ENCODE measurements around the gene FOXO3. TPM values are rescaled to one million over a fixed set of nuclear protein-coding genes. Genes with fewer than 3 reads are reported as not detected.
A peak's percentile ranks its signal among the peaks of the same experiment; 100 is the strongest.

FOXO3 gene
- total and polyA plus RNA-seq, 8 donors: 50.0 to 71.1 (median 63.1) TPM

DNA sequence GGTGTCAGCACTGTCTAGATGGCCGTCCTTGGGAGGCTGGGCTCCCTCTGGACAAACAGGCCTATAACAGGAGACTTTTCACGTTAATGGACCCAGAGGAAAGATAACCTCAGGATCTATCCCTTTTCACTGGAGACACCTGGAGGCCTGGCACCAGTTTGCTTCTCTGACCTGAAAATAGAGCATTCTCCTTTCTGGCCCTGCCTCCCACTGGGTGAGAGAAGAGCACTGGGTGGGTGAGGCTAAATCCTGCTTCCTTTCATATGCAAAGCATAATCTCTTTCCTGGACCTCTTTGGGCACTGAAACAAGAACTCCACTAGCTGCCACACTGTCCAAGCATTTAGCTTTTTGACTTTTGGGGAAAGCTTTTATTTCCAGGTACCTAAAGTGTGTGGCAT is 78.3 kb downstream of the FOXO3 start:
- ATAC-seq (no peak), DNase-seq (no peak)
- Histone ChIP-seq H3K4me3 (no peak overlapping the region), H3K9me3 (no peaks in the 10 kb centered on the region), H3K36me3 (no peaks in the 10 kb centered on the region), H3K27ac (no peak overlapping the region), H3K4me1 (peaks cover 6 to 59% of the 10 kb centered on the region in 2 donors), H3K27me3 (no peaks in the 10 kb centered on the region)
- TF ChIP-seq, protein P1, sequence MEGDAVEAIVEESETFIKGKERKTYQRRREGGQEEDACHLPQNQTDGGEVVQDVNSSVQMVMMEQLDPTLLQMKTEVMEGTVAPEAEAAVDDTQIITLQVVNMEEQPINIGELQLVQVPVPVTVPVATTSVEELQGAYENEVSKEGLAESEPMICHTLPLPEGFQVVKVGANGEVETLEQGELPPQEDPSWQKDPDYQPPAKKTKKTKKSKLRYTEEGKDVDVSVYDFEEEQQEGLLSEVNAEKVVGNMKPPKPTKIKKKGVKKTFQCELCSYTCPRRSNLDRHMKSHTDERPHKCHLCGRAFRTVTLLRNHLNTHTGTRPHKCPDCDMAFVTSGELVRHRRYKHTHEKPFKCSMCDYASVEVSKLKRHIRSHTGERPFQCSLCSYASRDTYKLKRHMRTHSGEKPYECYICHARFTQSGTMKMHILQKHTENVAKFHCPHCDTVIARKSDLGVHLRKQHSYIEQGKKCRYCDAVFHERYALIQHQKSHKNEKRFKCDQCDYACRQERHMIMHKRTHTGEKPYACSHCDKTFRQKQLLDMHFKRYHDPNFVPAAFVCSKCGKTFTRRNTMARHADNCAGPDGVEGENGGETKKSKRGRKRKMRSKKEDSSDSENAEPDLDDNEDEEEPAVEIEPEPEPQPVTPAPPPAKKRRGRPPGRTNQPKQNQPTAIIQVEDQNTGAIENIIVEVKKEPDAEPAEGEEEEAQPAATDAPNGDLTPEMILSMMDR (IDR thresholded peaks at IDR 0.05): no peak
- intact Hi-C loops (cut with DNase I): no loop called here

DNA sequence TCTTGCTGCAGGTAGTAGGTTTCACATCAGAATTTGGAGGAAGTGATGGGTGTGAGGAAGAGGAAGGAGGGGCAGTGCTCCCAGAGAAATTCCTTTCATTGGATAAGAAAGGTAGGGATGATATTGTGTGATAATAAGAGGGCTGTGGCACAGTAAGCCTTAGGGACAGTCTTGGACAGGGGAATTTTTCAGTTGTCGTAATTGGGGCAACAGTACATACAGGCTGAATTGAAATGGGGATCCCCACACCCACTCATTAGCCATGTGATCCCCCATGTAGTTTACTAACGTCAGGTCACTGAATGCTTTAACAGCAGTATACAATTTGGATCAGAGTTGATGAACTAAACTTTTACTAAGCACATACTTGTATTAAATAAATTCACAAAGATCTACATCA is 79.4 kb downstream of the FOXO3 start:
- Histone ChIP-seq H3K27me3 (no peaks in the 10 kb centered on the region), H3K4me3 (no peak overlapping the region), H3K36me3 (no peaks in the 10 kb centered on the region), H3K9me3 (no peaks in the 10 kb centered on the region), H3K4me1 (peaks cover 9 to 53% of the 10 kb centered on the region in 2 donors), H3K27ac (no peak overlapping the region)
- TF ChIP-seq, protein P1 (IDR thresholded peaks at IDR 0.05): no peak
- DNase-seq (no peak), ATAC-seq (no peak)
- intact Hi-C loops (cut with DNase I): no loop called here

DNA sequence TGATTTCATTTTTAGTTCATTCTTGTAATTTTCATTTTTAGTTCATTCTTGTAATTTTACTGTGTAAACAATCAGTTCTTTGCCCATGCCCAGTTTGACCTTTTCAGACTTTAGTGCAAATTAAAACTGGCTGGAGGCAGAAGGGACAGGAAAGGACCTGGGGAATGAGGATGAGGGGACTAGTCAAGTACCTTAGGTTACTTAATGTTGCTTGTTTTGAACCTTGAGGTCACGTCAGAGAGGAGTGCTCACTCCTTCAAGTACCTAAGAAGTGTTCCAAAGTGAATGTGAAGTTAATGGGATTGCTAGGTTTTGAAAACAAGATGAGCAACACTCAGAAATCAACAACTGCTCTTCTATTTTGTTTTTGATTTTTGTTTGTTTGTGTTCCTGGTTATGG is 82.5 kb downstream of the FOXO3 start:
- Histone ChIP-seq H3K4me3 (no peak overlapping the region), H3K27ac (no peak overlapping the region), H3K9me3 (no peaks in the 10 kb centered on the region), H3K27me3 (no peaks in the 10 kb centered on the region), H3K4me1 (peaks cover 9 to 43% of the 10 kb centered on the region in 2 donors), H3K36me3 (no peaks in the 10 kb centered on the region)
- intact Hi-C loops (cut with DNase I): no loop called here
- TF ChIP-seq, protein P1 (IDR thresholded peaks at IDR 0.05): no peak
- ATAC-seq (peak; percentile 86), DNase-seq (no peak)

DNA sequence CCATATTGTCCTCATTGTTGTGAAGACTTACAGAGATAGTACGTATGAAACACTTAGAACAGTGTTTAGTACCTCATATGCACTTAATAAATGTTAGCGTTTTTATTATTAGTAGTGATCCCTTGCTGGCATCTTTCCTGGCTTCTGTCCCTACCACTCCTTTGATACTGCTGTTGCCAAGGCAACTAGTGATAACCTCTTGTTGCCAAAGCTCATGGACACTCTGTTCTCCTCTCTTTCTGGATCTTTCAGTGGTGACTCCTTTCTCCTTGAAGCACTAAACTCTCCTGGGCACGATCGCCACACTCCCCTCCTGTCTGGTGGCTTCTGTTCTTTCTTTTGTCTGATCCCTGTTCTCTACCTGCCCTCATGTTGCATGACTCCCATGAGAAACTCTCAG is 83.5 kb downstream of the FOXO3 start:
- TF ChIP-seq, protein P1 (IDR thresholded peaks at IDR 0.05): no peak
- Histone ChIP-seq H3K9me3 (no peaks in the 10 kb centered on the region), H3K36me3 (no peaks in the 10 kb centered on the region), H3K4me3 (no peak overlapping the region), H3K27me3 (no peaks in the 10 kb centered on the region), H3K4me1 (peaks cover 9 to 53% of the 10 kb centered on the region in 2 donors), H3K27ac (no peak overlapping the region)
- no peak for ATAC-seq
- DNase-seq: no peak
- intact Hi-C loops (cut with DNase I): no loop called here

DNA sequence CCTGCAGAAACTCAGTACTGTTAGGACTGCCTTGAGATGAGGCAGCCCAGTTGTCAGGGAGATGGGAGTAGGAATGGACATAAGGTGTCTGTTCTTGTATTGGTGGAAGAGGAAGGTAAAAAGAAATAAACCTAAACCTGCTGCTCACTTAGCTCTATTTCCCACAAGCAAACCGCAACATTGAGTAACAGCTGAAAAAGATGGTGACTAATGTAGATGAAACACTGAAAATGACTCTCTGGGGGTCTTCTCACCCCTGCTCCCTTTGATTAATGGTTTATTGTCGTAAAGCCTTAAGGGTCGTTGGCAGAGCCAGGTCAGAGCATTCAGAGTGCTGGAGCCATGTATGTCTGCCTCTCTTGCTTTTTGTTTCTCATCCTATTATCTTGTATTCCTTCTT is 87.5 kb downstream of the FOXO3 start:
- intact Hi-C loops (cut with DNase I): no loop called here
- Histone ChIP-seq H3K4me3 (no peak overlapping the region), H3K36me3 (no peaks in the 10 kb centered on the region), H3K9me3 (no peaks in the 10 kb centered on the region), H3K27me3 (no peaks in the 10 kb centered on the region), H3K4me1 (peaks cover 26 to 73% of the 10 kb centered on the region in 2 donors), H3K27ac (no peak overlapping the region)
- DNase-seq (no peak), ATAC-seq (no peak)
- TF ChIP-seq, protein P1 (IDR thresholded peaks at IDR 0.05): no peak

Data from left lung (tissue), 10 donors.